DND-41 (cell line): ENCODE data around the gene TRMT10A.
A peak's percentile ranks its signal among the peaks of the same experiment; 100 is the strongest.

Experiments used
- ATAC-seq: fragments of 200-7000 bp; cut with Tn5 transposase; 3 replicates; pipeline ENCODE4 v1.9.1; 2021; ENCODE audit warnings: low read depth; ENCODE audit not compliant: insufficient read depth
- DNase-seq: peaks from one replicate; pipeline ENCODE4 v3.0.0-alpha.2; 2020
- H2AFZ ChIP-seq: 2 replicates; pipeline ENCODE4 v1.6.0; 2012; ENCODE audit warnings: low read depth, low read length
- H3K27ac ChIP-seq: 2 replicates; pipeline ENCODE4 v1.5.1; 2012; ENCODE audit warnings: low read length, inconsistent platforms
- H3K27me3 ChIP-seq: fragments of 200-600 bp; sonication (generic); 2 replicates; pipeline ENCODE4 v1.6.0; 2012; ENCODE audit warnings: low read length, mild to moderate bottlenecking, inconsistent platforms; ENCODE audit not compliant: insufficient read depth, poor library complexity
- H3K36me3 ChIP-seq: 2 replicates; pipeline ENCODE4 v1.5.1; 2012; ENCODE audit warnings: low read length, inconsistent platforms; ENCODE audit not compliant: insufficient read depth
- H3K4me1 ChIP-seq: 2 replicates; pipeline ENCODE4 v1.5.1; 2012; ENCODE audit warnings: mild to moderate bottlenecking, low read length; ENCODE audit not compliant: insufficient read depth
- H3K4me2 ChIP-seq: 2 replicates; pipeline ENCODE4 v1.6.0; 2012; ENCODE audit warnings: mild to moderate bottlenecking, moderate library complexity, low read length, inconsistent platforms; ENCODE audit not compliant: insufficient read depth
- H3K4me3 ChIP-seq, 2 experiments: fragments of 200-600 bp in 1 of 2; shearing (Covaris generic) in 1 of 2; 2 replicates each; pipeline ENCODE4 v1.5.1; 2012 to 2016; ENCODE audit warnings: inconsistent platforms in 2 of 2, low read length in 2 of 2, mild to moderate bottlenecking in 2 of 2, low read depth in 1 of 2, moderate library complexity in 1 of 2
- H3K79me2 ChIP-seq: 2 replicates; pipeline ENCODE4 v1.6.0; 2012; ENCODE audit warnings: low read length, inconsistent platforms; ENCODE audit not compliant: insufficient read depth
- H3K9ac ChIP-seq: 2 replicates; pipeline ENCODE4 v1.6.0; 2012; ENCODE audit warnings: low read depth, mild to moderate bottlenecking, inconsistent platforms, low read length, moderate library complexity
- H3K9me3 ChIP-seq: 2 replicates; pipeline ENCODE4 v1.5.1; 2012; ENCODE audit warnings: low read length, moderate library complexity, mild to moderate bottlenecking, inconsistent platforms; ENCODE audit not compliant: insufficient read depth, severe bottlenecking
- H4K20me1 ChIP-seq: 2 replicates; pipeline ENCODE4 v1.6.0; 2012; ENCODE audit warnings: low read length; ENCODE audit not compliant: insufficient read depth
- EZH2 ChIP-seq: IDR thresholded peaks from 3 replicates; pipeline ENCODE4 v1.6.1; 2012; ENCODE audit warnings: borderline replicate concordance, low read depth, mild to moderate bottlenecking, moderate library complexity, low read length, inconsistent platforms; ENCODE audit not compliant: severe bottlenecking
- TF ChIP-seq, protein P1 (sequence below): IDR thresholded peaks from 2 replicates; pipeline ENCODE4 v1.5.1; 2012; ENCODE audit warnings: borderline replicate concordance, low read length, moderate library complexity, mild to moderate bottlenecking; ENCODE audit not compliant: poor library complexity, severe bottlenecking; ENCODE audit errors: extremely low read depth

The TRMT10A gene

DNA sequence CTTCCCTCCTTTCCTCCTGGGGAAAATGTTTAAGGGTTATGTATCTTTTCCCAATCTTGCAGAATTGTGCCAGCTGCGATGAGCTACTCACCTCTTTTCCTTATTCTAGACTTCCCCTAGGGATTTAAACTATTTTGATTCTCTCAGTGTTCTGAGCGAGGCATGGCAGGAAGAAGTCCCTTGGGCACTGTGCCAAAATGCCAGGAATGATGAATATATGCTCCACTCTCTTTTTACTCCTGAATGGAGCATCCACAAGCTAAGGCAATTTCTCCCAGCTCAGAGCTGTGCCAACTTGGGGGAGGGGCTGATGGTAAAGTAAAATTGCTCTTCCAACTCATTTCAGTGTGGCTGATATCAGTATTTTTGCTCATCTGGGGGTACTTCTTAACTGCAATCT lies 57.1 kb downstream of the TRMT10A start:
- ATAC-seq (no peak), DNase-seq (no peak)
- Histone ChIP-seq H3K36me3 (no peaks in the 10 kb centered on the region), H3K27ac (no peak overlapping the region), H3K9me3 (no peaks in the 10 kb centered on the region), H3K9ac (no peak overlapping the region), H3K4me2 (no peak overlapping the region), H3K27me3 (no peaks in the 10 kb centered on the region), H4K20me1 (no peaks in the 10 kb centered on the region), H3K4me3 (no peak overlapping the region), H3K4me1 (peaks cover 45% of the 10 kb centered on the region), H2AFZ (no peak overlapping the region), H3K79me2 (no peaks in the 10 kb centered on the region)
- TF ChIP-seq, protein P1, sequence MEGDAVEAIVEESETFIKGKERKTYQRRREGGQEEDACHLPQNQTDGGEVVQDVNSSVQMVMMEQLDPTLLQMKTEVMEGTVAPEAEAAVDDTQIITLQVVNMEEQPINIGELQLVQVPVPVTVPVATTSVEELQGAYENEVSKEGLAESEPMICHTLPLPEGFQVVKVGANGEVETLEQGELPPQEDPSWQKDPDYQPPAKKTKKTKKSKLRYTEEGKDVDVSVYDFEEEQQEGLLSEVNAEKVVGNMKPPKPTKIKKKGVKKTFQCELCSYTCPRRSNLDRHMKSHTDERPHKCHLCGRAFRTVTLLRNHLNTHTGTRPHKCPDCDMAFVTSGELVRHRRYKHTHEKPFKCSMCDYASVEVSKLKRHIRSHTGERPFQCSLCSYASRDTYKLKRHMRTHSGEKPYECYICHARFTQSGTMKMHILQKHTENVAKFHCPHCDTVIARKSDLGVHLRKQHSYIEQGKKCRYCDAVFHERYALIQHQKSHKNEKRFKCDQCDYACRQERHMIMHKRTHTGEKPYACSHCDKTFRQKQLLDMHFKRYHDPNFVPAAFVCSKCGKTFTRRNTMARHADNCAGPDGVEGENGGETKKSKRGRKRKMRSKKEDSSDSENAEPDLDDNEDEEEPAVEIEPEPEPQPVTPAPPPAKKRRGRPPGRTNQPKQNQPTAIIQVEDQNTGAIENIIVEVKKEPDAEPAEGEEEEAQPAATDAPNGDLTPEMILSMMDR = no peak
- no peak for TF ChIP-seq EZH2

DNA sequence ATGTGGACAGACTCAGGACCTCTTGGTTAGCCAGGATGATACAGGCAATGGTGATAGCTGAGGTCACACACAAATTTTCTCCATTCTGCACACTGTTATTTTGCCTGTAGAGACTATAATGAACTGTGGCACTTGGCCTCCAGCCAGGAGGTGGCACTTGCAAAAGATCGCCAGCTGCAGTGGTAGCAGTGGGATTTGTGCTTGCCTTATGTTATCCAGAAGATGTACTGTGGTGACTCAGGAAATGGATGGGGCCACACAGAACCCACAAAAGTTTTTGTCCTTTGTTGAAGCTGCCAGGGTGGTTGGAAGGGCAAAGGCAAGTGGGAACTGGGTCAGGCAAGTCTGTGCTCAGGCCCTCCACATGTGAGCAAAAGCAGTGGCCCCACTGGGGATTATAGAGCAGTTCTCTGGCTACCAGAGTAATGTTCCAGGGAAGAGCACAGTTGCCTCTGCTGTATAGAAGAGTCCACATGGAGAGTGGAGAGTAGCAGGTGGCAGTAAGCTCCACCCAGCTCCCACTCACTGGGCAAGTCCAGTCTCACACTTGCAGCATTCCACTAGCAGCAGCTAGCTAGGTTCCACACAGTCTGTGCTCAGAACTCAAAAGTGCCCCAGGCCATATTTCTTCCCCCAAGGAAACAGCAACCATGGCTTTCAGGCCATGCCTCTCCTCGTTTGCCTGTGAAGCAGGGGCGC lies 58.9 kb downstream of the TRMT10A start:
- peak overlapping the region; percentile 71 for H3K27ac ChIP-seq

More for the DNA sequence above, 58.9 kb downstream of the TRMT10A start:
- no peaks in the 10 kb centered on the region for H4K20me1 ChIP-seq
- no peak overlapping the region for H3K4me3 ChIP-seq
- H3K79me2 ChIP-seq = no peaks in the 10 kb centered on the region
- H3K27me3 ChIP-seq = no peaks in the 10 kb centered on the region
- no peak overlapping the region; the same call in 1 of the 2 replicates for H3K9ac ChIP-seq
- H2AFZ ChIP-seq = peak overlapping the region; percentile 29; the same call in 1 of the 2 replicates
- H3K9me3 ChIP-seq = no peaks in the 10 kb centered on the region
- H3K4me1 ChIP-seq = peaks cover 45% of the 10 kb centered on the region
- ATAC-seq = peak; percentile 76
- TF ChIP-seq, protein P1 = peak; percentile 53
- TF ChIP-seq EZH2 = no peak
- no peaks in the 10 kb centered on the region for H3K36me3 ChIP-seq
- peak; percentile 84 for DNase-seq
- H3K4me2 ChIP-seq = 0 out of 2 replicates have a peak overlapping the region, but pooled peaks have one; percentile 12
